SK-N-SH (cell line): ENCODE measurements around the gene ACOXL. TPM values are rescaled to one million over a fixed set of nuclear protein-coding genes. Genes with fewer than 3 reads are reported as not detected.

Source experiments
- CTCF ChIA-PET: fragments of 300-600, 350-600 bp; formaldehyde crosslinking; extraction: SDS; loops from one replicate; lab custom pipeline; 2021; lab: Yijun Ruan, JAX
- POLR2A ChIA-PET: fragments of 350-600 bp; sonication (Branson Sonifier 250); formaldehyde crosslinking; extraction: SDS; loops from one replicate; lab custom pipeline; 2020; ENCODE audit warnings: antibody characterized with exemption, inconsistent platforms; lab: Yijun Ruan, JAX
- DNase-seq: peaks from one replicate; pipeline ENCODE4 v3.0.0; 2012
- H2AFZ ChIP-seq: fragments of 200-600 bp; sonication (generic); 2 replicates; pipeline ENCODE4 v1.8.1; 2016; ENCODE audit warnings: antibody characterized with exemption, mild to moderate bottlenecking, low read depth
- H3F3A ChIP-seq: fragments of 200-600 bp; sonication (generic); replicated peaks from 2 replicates; pipeline ENCODE3; 2016; ENCODE audit warnings: antibody characterized with exemption, mild to moderate bottlenecking; ENCODE audit not compliant: insufficient read depth
- H3K27ac ChIP-seq, 2 experiments: fragments of 200-500 bp in 1 of 2; fragments of 200-600 bp in 1 of 2; sonication (Bioruptor generic) in 1 of 2; sonication (generic), shearing (Covaris generic) in 1 of 2; 2 replicates each; pipeline versions ENCODE4 v1.5.1 to v1.6.1; 2014 to 2016; ENCODE audit warnings: low read depth in 2 of 2, inconsistent platforms in 1 of 2, low read length in 1 of 2, mild to moderate bottlenecking in 1 of 2, mixed read lengths in 1 of 2
- H3K27me3 ChIP-seq: fragments of 200-600 bp; sonication (generic), shearing (Covaris generic); 2 replicates; pipeline ENCODE4 v1.6.1; 2016; ENCODE audit warnings: mixed run types; ENCODE audit not compliant: insufficient read depth
- H3K36me3 ChIP-seq, 2 experiments: fragments of 200-500 bp in 1 of 2; fragments of 200-600 bp in 1 of 2; sonication (Bioruptor generic) in 1 of 2; sonication (generic) in 1 of 2; replicated peaks in 1 of 2; 2 replicates each; pipeline versions ENCODE3 to v1.5.1; 2014 to 2016; ENCODE audit warnings: low read length in 1 of 2, mild to moderate bottlenecking in 1 of 2; ENCODE audit not compliant: insufficient read depth in 2 of 2, control insufficient read depth in 1 of 2
- H3K4me1 ChIP-seq, 2 experiments: fragments of 200-500 bp in 1 of 2; fragments of 200-600 bp in 1 of 2; sonication (Bioruptor generic) in 1 of 2; sonication (generic), shearing (Covaris generic) in 1 of 2; 2 replicates each; pipeline versions ENCODE4 v1.5.1 to v1.6.1; 2014 to 2016; ENCODE audit warnings: low read depth in 1 of 2, low read length in 1 of 2, mixed run types in 1 of 2; ENCODE audit not compliant: insufficient read depth in 2 of 2, control insufficient read depth in 1 of 2
- H3K4me2 ChIP-seq: fragments of 200-600 bp; sonication (generic), shearing (Covaris generic); 2 replicates; pipeline ENCODE4 v1.6.1; 2017; ENCODE audit warnings: mixed run types
- H3K4me3 ChIP-seq, 2 experiments: fragments of 200-500 bp in 1 of 2; fragments of 200-600 bp in 1 of 2; sonication (Bioruptor generic) in 1 of 2; sonication (generic), shearing (Covaris generic) in 1 of 2; 2 replicates each; pipeline versions ENCODE4 v1.5.1 to v1.8.1; 2014 to 2016; ENCODE audit warnings: low read depth in 2 of 2, inconsistent platforms in 1 of 2, low read length in 1 of 2, mild to moderate bottlenecking in 1 of 2, mixed read lengths in 1 of 2, moderate library complexity in 1 of 2
- H3K79me2 ChIP-seq: fragments of 200-600 bp; sonication (generic); 2 replicates; pipeline ENCODE4 v1.8.1; 2017; ENCODE audit warnings: mild to moderate bottlenecking; ENCODE audit not compliant: insufficient read depth
- H3K9ac ChIP-seq: fragments of 200-600 bp; sonication (generic); 2 replicates; pipeline ENCODE4 v1.6.1; 2017; ENCODE audit warnings: mixed run types
- H3K9me2 ChIP-seq: fragments of 200-600 bp; sonication (generic); 2 replicates; pipeline ENCODE4 v1.6.1; 2017; ENCODE audit warnings: mixed run types
- H3K9me3 ChIP-seq: fragments of 200-600 bp; sonication (generic); 2 replicates; pipeline ENCODE4 v1.6.1; 2017; ENCODE audit warnings: mixed run types, mild to moderate bottlenecking, moderate library complexity
- H4K20me1 ChIP-seq: fragments of 200-600 bp; sonication (generic); 2 replicates; pipeline ENCODE4 v1.6.1; 2017; ENCODE audit warnings: mild to moderate bottlenecking, mixed run types; ENCODE audit not compliant: insufficient read depth
- CHD2 ChIP-seq: fragments of 150-350 bp; IDR thresholded peaks from 2 replicates; pipeline ENCODE4 v1.6.1; 2018; ENCODE audit warnings: low read length; ENCODE audit not compliant: partially characterized antibody
- EP300 ChIP-seq, 2 experiments: IDR thresholded peaks; 2 replicates each; pipeline versions ENCODE4 v1.4.0 to v1.6.1; 2012; ENCODE audit warnings: borderline replicate concordance in 1 of 2, low read depth in 1 of 2, low read length in 1 of 2
- FOXJ3 ChIP-seq: sonication (generic); formaldehyde crosslinking; IDR thresholded peaks from 2 replicates; pipeline ENCODE4 v1.5.1; 2020; ENCODE audit warnings: mild to moderate bottlenecking, missing genetic modification reagents
- MXI1 ChIP-seq: IDR thresholded peaks from 2 replicates; pipeline ENCODE4 v1.6.1; 2012; ENCODE audit warnings: mild to moderate bottlenecking, low read depth, low read length, improper control_type of control experiment
- NFIC ChIP-seq: IDR thresholded peaks from 2 replicates; pipeline ENCODE4 v1.4.0; 2012; ENCODE audit warnings: borderline replicate concordance
- NRF1 ChIP-seq: IDR thresholded peaks from 2 replicates; pipeline ENCODE4 v1.6.1; 2012; ENCODE audit warnings: low read depth, mild to moderate bottlenecking, low read length
- PBX3 ChIP-seq: IDR thresholded peaks from 2 replicates; pipeline ENCODE4; 2012
- RCOR1 ChIP-seq: fragments of 150-350 bp; IDR thresholded peaks from 2 replicates; pipeline ENCODE4 v1.6.1; 2017; ENCODE audit warnings: antibody characterized with exemption, low read length
- RXRA ChIP-seq: IDR thresholded peaks from 2 replicates; pipeline ENCODE4 v1.4.0; 2012; ENCODE audit warnings: low read depth, mild to moderate bottlenecking, borderline replicate concordance
- SMC3 ChIP-seq: IDR thresholded peaks from 2 replicates; pipeline ENCODE4 v1.6.1; 2012; ENCODE audit warnings: low read depth, low read length, improper control_type of control experiment
- TAF1 ChIP-seq: IDR thresholded peaks from 2 replicates; pipeline ENCODE4 v1.6.1; 2012; ENCODE audit warnings: low read depth, mild to moderate bottlenecking, low read length, moderate library complexity, borderline replicate concordance
- TEAD4 ChIP-seq: IDR thresholded peaks from 2 replicates; pipeline ENCODE4 v1.4.0; 2012; ENCODE audit warnings: mild to moderate bottlenecking, borderline replicate concordance; ENCODE audit not compliant: insufficient read depth
- USF1 ChIP-seq: IDR thresholded peaks from 2 replicates; pipeline ENCODE4 v1.4.0; 2012; ENCODE audit warnings: low read depth, borderline replicate concordance
- YY1 ChIP-seq: IDR thresholded peaks from 2 replicates; pipeline ENCODE4 v1.4.0; 2012; ENCODE audit warnings: low read depth, mild to moderate bottlenecking
- WGBS: methylation state at CpG from one replicate; pipeline ENCODE4 v1.1.6; 2017; ENCODE audit warnings: low lambda C conversion rate; 5-methylcytosine and 5-hydroxymethylcytosine counted together
- polyA plus RNA-seq, 3 experiments: library from polyadenylated mRNA; depleted of rRNA; stranded (reverse); fragments of >200 nt; gene quantifications; 2 replicates each; pipeline ENCODE4 v1.2.3, GENCODE V29; 2012
- TF ChIP-seq, protein P1 (sequence below): IDR thresholded peaks from 2 replicates; pipeline ENCODE4 v1.6.1; 2012; ENCODE audit warnings: mild to moderate bottlenecking, low read depth, low read length, moderate library complexity
- TF ChIP-seq, protein P2 (sequence below): fragments of 150-350 bp; IDR thresholded peaks from 2 replicates; pipeline ENCODE4 v1.6.1; 2016; ENCODE audit warnings: mild to moderate bottlenecking, low read depth, low read length

The ACOXL gene
- polyA plus RNA-seq, 1 of the 3 experiments (the other 2 are of a cell fraction), result not detected

DNA sequence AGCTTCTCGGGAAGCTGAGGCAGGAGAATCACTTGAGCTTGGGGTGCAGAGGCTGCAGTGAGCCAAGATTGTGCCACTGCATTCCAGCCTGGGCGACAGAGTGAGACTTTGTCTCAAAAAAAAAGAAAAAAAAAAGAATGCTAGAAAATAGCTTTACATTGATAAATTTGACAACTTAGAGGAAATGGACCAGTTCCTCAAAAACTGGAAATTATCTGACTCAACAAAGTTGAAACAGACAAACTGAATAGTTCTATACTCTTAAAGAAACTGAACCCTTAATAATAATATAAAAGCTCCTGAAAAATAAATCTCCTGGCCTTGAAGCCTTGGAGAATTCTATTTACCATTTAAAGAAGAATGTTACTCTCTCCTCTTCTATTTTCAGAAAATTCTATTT is 237.3 kb downstream of the ACOXL start:
- no peaks in the 10 kb centered on the region for H4K20me1 ChIP-seq
- no peaks in the 10 kb centered on the region; the same call in 1 of the 2 replicates for H3K27me3 ChIP-seq
- no peak overlapping the region for H3K4me2 ChIP-seq
- no peaks in the 10 kb centered on the region for H3F3A ChIP-seq
- no peak overlapping the region for H3K9ac ChIP-seq
- WGBS, result 14% methylated on average over 2 of the region's 2 CpGs
- H3K27ac ChIP-seq, result no peak overlapping the region
- H3K9me3 ChIP-seq, result no peaks in the 10 kb centered on the region
- H3K4me3 ChIP-seq, result no peak overlapping the region
- H3K36me3 ChIP-seq, result no peaks in the 10 kb centered on the region
- CTCF ChIA-PET, result no interaction called here
- no peak for DNase-seq
- POLR2A ChIA-PET, result no interaction called here
- H3K79me2 ChIP-seq, result no peaks in the 10 kb centered on the region
- H3K9me2 ChIP-seq, result no peaks in the 10 kb centered on the region
- TF ChIP-seq TAF1 (no peak), TEAD4 (no peak), USF1 (no peak), CHD2 (no peak), RCOR1 (no peak), FOXJ3 (CRISPR knock-in tag) (no peak), NFIC (no peak), NRF1 (no peak), MXI1 (no peak), RXRA (no peak), SMC3 (no peak), YY1 (no peak), PBX3 (no peak), EP300 (IDR thresholded peaks at IDR 0.05; ENCODE audit: borderline replicate concordance in 1 of 2, low read depth in 1 of 2, low read length in 1 of 2) (no peak)
- TF ChIP-seq, protein P1, sequence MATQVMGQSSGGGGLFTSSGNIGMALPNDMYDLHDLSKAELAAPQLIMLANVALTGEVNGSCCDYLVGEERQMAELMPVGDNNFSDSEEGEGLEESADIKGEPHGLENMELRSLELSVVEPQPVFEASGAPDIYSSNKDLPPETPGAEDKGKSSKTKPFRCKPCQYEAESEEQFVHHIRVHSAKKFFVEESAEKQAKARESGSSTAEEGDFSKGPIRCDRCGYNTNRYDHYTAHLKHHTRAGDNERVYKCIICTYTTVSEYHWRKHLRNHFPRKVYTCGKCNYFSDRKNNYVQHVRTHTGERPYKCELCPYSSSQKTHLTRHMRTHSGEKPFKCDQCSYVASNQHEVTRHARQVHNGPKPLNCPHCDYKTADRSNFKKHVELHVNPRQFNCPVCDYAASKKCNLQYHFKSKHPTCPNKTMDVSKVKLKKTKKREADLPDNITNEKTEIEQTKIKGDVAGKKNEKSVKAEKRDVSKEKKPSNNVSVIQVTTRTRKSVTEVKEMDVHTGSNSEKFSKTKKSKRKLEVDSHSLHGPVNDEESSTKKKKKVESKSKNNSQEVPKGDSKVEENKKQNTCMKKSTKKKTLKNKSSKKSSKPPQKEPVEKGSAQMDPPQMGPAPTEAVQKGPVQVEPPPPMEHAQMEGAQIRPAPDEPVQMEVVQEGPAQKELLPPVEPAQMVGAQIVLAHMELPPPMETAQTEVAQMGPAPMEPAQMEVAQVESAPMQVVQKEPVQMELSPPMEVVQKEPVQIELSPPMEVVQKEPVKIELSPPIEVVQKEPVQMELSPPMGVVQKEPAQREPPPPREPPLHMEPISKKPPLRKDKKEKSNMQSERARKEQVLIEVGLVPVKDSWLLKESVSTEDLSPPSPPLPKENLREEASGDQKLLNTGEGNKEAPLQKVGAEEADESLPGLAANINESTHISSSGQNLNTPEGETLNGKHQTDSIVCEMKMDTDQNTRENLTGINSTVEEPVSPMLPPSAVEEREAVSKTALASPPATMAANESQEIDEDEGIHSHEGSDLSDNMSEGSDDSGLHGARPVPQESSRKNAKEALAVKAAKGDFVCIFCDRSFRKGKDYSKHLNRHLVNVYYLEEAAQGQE, result no peak
- TF ChIP-seq, protein P2, sequence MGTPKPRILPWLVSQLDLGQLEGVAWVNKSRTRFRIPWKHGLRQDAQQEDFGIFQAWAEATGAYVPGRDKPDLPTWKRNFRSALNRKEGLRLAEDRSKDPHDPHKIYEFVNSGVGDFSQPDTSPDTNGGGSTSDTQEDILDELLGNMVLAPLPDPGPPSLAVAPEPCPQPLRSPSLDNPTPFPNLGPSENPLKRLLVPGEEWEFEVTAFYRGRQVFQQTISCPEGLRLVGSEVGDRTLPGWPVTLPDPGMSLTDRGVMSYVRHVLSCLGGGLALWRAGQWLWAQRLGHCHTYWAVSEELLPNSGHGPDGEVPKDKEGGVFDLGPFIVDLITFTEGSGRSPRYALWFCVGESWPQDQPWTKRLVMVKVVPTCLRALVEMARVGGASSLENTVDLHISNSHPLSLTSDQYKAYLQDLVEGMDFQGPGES, result no peak
- no peaks in the 10 kb centered on the region for H3K4me1 ChIP-seq
- no peak overlapping the region for H2AFZ ChIP-seq
